NCI-H748 treated with DMSO at 0.1 percent for 48 hours (cell line): ENCODE measurements around the gene AP2B1.
"Not testable (repeated sequence)": the region's sequence is repeated elsewhere in the genome, so short reads cannot be mapped to it uniquely, and the experiment has no call there.

ENCODE experiments used
- DNase-seq: peaks from one replicate; lab custom pipeline; 2025; lab: John Stamatoyannopoulos, UW

Gene AP2B1

DNA sequence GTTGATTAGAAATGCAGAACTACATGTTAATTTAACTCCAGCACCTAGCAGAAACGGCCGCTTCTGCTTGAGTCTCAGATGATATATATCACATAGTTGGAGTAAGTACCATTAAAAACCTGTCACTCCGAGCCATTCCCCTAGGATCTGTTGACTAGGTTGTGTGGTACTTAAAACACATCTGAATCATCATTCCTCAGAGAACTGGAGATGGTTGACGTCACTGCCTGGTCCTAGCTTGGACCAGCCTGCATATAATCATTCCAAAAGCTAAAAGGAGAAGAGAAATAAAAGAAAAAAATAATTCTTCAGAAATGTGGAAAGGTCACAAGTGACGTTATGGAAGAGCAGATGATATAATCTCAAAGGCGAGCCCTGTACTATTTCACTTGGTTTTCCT lies 113.0 kb downstream of the AP2B1 start:
- no peak for DNase-seq

DNA sequence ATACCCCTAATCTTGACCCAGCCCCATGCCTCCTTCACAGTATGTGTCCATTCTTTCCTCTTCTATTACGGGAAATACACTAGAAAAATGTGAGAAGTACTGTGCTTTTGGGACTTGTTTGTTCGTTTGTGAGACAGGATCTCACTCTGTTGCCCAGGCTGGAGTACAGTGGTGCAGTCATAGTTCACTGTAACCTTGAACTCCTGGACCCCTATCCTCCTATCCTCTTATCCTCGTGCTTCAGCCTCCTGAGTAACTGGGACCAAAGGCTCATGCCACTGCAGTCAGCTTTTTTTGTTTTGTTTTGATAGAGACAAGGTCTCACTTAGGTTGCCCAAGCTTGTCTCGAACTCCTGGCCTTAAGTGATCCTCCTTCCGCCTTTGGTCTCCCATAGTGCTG lies 114.4 kb downstream of the AP2B1 start:
- DNase-seq, result no peak

DNA sequence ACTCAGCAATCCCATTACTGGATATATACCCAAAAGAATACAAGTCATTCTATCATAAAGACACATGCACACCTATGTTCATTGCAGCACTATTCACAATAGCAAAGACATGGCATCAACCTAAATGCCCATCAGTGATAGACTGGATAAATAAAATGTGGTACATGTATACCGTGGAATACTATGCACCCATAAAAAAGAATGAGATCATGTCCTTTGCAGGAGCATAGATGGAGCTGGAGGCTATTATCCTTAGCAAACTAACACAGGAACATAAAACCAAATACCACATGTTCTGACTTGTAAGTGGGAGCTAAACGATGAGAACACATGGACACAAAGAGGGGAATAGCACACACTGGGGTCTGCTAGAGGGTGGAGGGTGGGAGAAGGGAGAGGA lies 116.2 kb downstream of the AP2B1 start:
- DNase-seq, result not testable (repeated sequence)

DNA sequence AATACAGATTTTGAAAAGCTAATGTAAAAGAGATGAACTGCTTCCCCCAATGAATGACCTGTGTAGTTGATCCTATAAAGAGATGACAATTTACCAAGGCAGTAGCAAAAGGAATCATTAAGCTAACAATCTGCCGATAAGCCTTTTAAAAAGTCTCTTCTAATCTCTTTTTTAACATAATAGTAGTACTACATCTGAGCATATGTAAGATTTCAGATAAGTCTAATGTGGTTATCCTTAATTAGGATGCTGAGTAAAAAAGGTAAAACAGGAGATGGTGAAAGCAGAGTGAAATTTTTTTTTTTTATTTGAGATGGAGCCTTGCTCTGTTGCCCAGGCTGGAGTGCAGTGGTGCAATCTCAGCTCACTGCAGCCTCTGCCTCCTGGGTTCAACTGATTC lies 118.1 kb downstream of the AP2B1 start:
- DNase-seq, result no peak

DNA sequence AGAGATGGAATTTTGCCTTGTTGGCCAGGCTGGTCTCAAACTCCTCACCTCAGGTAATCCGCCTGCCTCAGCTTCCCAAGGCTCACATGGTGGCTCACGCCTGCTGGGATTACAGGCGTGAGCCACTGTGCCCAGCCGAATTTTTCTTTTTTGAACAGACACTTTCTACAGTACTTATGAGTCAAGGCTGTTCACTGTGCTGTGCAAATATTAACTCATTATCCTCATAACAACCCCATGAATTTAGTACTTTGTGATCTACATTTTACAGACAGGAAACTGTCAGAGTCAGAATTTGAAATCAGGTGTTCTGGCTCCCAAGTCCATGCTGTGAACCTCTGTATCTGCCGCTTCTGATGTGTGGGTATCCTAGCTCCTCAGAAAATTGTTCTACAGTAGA lies 118.6 kb downstream of the AP2B1 start:
- no peak for DNase-seq

DNA sequence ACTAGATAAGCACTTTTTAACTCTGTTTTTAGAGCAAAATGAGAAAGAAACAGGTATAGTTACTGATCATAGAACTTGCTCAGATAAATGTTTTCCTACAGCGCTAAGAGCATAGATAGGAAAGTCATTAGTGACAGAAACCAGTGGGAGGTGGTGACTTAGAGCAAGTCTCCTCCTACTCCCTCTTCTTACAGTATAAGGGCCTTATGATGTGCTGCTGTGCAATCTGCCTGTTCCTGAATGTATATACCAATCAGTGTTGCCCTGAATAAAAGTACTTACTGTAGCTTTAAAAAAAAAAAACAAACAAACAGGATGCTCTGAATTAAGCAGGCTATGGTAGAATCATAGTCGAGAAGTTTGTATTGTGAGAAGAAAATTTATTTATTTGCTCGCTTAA lies 121.0 kb downstream of the AP2B1 start:
- DNase-seq, result no peak

DNA sequence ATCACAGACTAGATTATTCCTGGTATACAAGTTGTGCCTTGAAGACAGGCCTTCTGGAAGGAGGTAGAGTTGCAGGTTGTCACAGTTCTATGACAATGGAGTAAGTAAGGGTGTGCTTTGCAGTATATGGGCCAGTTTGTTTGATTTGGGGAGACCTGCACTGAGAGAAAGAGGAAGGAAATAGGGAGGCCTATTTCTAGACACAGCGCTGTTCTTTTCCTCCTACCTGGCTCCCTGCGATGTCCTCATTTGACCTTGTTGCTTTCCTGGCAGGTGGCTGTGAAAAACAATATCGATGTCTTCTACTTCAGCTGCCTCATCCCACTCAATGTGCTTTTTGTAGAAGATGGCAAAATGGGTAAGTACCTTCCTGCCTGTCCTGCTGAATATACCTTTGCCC lies 121.8 kb downstream of the AP2B1 start:
- no peak for DNase-seq

DNA sequence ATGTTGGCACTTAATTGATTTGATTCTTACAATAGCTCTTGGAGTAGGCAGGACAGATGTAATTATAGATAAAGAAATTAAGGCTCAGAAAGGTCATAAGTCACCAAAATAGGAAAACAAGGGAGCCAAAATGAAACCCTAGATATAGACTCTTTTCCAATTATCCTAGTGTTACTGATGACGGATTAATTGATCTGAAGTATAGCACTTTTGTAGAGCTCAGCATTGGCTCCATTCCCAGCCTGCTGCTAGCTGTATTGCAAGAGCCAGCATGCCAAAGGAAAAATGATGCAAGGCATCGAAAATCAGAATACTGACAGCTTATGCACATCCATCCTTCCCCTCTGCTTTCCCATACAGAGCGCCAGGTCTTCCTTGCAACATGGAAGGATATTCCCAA lies 122.8 kb downstream of the AP2B1 start:
- DNase-seq, result no peak

DNA sequence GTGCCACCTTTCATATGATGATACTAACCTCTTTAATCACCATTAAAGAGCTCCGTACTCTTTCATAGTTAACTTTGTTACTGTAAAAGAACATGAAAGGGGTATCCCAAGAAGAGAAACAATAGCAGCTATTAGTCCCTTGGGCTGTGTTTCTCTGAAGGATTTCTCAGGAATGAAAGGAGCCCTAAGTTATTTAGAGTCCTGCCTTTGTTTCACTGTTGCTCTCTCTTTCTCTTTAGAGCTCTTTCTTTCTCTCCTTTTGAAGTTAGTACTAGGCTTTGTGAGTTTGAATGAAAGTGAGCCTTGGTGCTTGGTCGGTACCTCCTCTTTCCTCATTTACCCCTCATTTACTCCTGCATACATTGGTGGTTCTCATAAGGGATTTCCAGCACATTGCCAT lies 123.8 kb downstream of the AP2B1 start:
- no peak for DNase-seq

DNA sequence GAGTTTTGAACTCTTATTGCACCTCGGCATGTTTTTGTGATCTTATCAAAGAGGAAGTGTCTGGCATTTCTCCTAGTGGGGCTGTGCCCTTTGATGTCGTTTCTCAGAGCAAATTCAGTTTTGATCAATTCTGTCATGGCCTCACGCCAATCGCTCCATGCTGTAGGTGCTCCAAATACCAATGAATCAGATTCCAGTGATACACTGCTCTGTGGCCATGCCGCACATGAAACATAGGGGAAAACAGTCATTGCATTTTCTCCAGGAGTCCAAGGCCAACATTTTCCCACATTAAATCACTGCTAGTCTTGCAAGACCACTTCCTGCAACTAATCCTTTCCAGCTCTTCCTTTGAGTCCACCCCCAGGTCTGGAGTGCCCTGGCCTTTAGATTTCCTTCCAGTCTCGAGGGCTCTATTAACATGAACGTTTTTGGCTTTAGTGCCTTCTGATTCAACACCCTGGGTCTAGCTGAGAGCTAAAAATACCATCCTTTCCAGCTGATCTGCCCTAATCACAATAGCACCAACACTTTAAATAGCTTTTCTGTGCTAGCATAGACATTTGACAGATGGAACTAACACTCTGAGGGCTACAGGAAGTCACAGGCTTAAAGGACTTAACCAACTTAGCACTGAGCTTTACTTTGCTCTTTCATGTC lies 126.1 kb downstream of the AP2B1 start:
- no peak for DNase-seq

DNA sequence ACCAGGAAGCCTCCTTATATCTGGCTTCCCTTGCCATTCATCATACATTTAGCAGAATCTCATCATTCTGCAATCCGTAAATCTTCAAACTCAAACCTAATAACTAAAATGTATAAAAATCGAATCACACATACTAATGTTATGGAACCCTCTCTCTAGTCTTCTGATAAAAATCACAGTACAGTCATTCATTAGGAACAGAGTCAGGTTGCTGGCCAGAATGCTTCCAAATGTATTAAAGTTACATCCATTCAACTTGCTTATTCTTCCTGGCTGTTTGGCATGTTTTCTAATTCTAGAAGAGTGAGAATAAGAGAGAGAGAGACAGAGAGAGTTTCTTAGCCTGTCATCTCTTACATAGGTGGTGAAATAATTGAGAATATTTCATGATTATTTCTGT lies 127.9 kb downstream of the AP2B1 start:
- DNase-seq, result no peak

DNA sequence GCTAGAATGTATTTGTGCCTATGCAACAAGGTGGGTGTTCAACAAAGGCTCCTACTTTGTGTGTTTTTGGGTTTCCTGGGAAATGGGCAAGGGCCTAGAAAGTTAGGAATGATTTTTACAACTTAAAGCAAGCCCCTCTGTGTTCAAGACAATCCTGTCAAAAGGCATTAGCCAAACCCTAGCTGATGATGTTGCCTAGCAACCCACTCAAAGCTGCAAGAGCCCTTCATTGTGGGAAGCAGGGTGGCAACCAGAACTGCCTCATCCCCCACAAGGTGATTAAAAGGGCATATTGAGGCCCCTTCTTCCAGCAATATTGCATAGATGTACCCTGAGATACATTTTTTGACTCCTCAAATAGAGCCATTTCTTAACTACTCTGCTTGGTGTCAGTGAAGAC lies 128.3 kb downstream of the AP2B1 start:
- no peak for DNase-seq

DNA sequence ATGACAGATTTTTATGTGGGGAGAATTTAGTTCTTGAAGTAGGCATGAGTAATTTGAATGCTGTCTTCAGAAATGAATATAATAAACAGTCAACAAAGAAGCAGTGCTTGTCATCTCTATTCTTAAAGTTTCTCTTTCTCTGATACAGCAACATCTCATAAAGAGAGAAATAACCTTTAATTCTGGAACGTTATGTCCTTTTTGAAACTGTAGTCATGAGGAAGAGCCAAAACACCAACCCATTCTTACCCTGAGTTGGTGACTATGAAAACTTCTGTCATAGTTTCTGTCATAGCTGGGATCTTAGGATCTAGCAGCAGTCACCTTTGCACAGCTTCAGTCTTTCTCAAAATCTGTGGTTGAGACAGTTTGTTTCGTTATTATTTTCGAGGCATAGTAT lies 129.1 kb downstream of the AP2B1 start:
- DNase-seq, result no peak

DNA sequence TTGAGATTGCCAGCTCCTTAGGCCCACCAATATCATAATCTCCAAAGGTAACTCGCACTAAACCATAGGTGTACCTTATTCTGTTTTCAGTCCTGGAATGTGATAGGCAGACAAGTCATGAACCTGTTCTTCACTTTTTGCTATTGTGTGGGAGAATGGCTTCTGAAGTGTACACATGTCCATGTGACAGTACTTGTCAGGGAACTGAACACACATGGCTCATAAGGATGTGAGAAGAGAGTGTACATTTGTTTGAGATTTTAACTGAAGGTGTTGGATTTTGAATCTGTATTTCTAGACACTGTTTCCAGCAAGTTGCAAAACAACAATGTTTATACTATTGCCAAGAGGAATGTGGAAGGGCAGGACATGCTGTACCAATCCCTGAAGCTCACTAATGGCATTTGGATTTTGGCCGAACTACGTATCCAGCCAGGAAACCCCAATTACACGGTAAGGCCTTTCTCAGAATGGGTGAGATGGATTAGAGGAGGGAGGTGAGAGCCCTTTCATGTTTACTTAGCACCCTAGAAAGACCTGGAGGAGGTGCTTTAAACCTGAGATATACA lies 129.9 kb downstream of the AP2B1 start:
- DNase-seq, result no peak

DNA sequence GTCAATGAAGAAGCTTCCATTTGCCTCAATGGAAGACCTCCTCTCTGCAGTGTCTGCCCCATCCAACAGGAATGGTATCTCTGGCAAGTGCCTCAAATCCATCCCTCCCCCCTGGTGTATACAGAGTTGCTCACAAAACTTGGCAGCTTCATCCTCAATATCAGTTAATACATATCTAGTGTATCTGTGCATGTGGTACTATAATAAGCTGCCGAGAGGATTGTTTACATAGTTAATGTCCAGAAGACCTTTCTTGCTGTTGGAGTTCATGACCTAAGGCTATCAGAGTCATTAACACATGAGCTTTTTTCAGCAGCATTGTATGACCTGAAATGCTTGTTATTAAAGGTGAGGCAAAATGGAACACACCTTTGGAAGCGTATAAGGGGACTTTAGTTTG lies 130.4 kb downstream of the AP2B1 start:
- DNase-seq, result no peak

DNA sequence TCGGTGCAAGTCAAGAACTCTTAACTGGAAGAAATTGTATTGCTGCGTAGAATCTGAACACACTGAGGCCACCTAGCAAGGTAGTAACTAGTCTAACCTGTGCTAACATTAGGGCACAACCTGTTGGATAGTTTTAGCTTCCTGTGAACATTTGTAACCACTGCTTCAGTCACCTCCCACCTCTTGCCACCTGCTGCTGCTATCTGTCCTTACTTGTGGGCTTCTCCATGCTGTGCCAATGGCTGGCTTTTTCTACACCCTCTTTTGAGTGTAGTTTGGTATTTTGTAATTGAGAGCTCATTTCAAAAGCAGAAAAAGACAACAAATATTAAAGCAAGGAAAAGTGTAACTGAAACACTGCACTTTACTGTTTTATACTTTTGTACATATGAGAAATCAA lies 136.6 kb downstream of the AP2B1 start:
- DNase-seq, result no peak

DNA sequence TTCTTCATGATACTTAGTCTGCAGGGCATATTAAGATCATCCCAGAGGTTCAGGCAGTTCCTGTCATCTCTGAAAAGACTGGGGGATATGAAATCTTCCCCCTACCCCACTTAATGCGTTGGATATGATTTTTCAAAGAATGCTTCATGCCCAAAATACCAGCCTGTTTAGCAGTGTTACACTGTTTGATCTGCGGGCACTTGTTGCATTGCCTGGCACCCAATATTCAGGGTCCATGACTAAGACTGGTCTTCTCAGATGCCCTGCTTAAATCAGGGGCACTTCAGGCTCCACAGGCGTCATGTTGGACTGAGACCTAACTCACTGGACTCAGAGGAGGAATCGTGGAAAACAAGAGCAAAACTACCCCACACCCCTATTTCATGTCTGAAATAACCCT lies 137.9 kb downstream of the AP2B1 start:
- no peak for DNase-seq

DNA sequence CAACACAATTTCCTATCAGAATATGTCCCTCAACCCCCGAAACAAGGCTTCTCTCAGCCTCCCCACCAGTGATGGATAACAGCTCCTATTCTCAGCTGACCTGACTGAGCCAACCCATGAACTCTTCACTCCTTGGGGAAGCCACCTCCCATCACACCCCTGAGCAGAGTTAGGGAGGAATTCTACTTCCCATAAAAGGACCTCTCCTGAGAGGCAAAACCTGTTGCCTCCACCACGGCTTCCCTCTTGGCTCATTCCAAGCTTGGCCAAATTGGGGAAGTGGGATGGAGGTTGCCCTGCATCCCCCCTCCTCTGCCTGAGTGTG lies 138.6 kb downstream of the AP2B1 start:
- no peak for DNase-seq

DNA sequence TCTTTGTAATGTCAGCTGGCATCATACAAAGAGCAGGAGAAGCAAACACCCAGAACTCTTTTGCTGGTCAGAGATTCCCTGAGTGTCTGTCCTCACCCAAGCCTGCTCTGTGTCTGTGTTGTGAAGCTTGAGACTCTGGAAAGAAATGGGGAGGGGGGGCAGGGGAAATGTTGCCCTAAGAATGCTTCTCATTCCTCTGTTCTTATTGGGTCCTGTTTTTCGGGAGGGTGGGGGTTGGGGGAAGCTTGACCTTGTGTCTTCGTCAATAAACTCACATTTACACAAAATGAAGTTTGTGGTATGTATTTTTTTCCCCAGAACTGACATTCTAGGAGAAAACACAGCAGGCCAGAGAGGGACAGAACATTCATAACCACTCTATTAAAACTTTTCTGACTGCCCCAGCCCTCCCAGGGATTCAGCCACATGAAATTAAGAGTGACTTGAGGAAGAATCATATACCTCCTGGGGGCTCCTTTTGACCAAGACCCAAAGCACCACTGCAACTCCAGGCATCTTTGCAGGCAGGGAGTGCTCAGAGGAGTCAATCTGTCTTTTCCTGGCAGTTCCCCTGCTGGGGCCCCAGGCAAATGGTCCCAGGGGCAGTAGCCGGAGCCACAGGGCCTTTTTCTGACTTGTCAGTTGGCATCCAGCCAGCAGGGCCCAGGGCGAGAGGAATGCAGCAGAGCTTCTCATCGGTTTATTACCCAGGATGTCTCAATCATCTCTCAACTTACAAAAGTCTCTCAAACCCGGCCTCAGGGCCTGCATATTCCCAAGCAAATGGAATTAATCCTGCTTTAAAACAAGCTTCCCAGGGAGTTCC lies 139.2 kb downstream of the AP2B1 start:
- no peak for DNase-seq

DNA sequence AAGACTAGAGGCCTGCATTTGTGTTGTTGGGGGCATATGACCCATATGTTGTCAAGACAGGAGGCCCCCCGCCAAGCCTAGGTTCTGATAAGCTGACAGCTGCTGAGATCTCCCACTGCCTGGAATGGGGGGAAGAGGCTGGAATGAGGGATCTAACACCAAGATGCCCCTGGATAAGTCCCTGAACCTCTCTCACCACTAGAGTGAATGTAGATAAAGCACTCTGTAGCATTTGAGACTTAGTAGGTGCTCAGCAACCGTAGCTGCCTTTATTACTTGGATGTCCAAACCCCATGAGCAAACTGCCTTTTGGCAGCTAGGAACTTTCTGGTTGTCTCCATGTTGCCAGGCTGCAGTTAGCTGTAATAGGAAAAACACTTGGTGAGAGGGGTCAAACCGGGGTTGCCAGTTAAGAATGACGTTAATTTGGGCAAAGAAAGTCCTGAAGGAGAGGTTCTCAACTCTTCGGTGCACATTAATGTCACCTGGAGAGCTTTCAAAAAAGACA lies 139.9 kb downstream of the AP2B1 start:
- no peak for DNase-seq

DNA sequence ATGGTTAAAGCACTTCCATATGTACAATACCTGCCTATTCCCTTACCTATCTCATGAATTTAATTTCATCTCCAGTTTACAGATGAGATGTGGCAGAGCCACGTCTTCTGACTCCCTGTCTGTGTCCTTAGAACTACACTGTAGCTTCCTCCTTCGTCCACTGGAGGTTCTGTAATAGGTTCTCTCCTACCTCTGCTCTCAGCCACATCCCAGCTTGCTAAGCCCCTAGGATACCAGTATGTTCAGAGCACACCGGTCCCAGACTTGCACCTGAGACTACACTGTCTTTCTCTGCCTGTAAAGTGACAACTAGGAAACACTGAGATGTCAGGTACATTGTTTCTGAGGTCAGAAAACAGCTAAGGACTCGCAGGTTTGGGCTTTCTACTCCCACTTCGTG lies 140.5 kb downstream of the AP2B1 start:
- no peak for DNase-seq

DNA sequence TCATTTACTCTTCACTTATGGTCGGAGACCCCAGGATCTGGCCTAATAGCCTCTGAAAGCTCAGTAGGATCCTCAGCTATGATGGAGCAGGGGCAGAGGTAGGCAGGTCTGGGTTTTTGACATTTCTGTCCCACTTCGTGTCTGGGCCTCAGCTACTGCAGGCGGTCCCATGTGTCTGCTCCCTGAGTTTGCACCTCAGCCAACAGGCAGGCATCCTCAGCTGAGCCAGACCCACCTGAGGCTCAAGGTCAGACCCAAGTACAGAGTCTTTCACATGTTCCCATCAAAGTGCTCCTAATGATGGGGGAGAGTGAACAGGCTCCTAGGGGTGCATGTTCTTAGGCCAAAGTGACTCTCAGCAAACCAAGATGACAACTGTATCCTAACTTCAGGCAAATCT lies 141.4 kb downstream of the AP2B1 start:
- DNase-seq, result no peak

DNA sequence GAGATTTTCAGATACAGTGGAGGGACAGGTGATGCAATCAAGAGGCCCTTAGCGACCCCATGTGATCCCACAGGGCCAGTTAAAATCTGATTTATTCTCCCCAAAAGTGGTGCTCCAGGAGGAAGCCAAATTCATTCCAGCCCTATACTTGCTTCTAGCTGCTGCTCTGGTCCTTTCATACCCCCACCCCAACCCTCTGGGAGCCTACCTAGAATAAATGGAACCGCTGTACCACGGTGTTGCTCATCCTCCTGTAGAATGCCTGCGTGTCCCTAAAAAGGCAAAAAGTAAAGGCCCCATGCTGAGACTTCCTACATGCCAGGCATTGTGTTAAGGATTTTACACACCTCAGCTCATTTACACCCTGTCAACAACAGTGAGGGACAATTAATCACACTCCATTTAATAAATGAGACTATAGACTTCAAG lies 142.3 kb downstream of the AP2B1 start:
- DNase-seq, result no peak
